SHP77 (cell line): ENCODE results near the gene UVRAG.
"Not testable (repeated sequence)": the region's sequence is repeated elsewhere in the genome, so short reads cannot be mapped to it uniquely, and the experiment has no call there.

Experiments used
- DNase-seq, 2 experiments: peaks; one replicate each; lab custom pipeline; 2025; lab: John Stamatoyannopoulos, UW

Gene UVRAG

GRCh38 chr11:76026862-76027261 lies 211.9 kb downstream of the UVRAG start:
- DNase-seq: no peak

DNA sequence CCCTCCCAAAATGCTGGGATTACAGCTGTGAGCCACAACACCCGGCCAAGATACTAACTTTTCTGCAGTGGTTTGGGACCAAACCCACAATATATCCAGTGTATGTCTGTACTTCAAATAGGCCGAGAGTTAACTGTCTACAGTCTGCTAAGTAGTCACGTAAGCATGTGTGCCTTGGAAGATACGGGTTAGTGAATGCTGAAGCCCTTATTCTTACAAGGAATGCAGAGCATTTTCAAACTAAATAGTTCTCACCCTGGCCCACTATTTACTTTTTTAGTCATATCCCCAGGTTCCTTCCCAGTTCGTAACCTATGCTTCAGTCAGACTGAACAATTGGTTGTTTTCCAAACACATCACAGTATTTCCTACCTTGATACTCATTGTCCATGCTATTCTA lies 215.3 kb downstream of the UVRAG start:
- no peak for DNase-seq

DNA sequence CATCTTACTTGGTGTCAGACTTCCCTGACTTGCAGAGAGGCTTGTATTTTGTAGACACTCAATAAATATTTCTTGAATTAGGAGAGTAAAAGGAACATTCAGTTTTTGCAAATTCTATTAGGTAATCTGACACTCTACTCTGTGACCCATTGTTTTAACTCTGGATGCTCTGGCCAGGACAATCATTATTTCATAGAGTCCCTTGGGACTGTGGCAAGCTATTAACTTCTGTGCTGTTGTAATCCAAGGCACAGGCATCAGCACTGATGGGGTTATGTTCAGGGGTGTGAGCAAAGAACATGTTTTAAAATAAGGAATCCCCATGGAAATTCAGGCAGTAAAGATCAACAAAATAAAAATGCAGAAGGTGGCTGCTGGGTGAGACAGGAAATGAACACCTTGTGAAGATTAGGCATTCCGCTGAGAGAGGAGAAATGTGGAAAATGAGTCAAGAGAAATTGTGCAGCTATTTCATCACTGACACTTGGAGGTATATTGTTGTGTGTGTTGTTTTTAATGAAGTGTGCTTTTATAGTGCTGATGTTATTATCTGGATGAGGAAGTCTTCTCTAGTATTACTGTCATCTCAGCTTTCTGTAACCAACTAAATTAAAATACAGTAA lies 216.1 kb downstream of the UVRAG start:
- DNase-seq: no peak

GRCh38 chr11:76033699-76034098 lies 218.7 kb downstream of the UVRAG start:
- DNase-seq: no peak

DNA sequence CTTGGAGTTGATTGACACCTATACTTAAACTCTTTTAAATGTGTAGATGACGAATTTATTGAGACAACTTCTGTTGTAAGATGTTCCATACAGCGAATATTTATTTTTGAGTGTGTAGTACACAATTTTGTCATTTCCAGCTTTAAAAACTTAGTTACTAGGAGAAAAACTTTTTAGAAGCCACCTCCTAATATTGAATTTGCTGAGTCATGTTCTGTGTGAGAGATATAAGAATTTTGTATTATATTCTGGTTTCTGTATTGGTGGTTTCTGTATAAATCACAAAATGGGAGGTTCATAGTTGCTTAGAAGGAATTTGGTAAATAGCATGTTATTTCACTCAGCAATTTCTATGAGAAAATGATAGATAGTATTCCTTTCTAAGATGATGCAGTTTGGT lies 220.0 kb downstream of the UVRAG start:
- DNase-seq: no peak

DNA sequence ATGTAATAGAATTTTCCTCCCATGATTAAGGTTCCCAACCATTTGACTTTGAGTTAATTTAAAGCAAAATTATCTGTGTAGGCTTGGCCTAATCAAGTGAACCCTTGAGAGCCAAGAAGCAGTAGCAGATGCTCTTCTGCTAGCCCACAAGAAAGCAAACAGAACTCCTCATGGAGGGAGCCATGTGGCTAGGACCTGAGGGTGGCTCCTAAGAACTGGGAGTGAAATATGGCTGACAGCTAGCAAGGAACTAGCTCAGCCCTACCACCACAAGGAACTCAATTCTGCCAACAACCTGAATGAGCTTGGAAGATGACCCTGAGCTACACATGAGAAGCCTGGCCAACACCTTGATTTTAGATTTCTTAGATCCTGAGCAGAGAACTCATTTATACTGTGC lies 223.6 kb downstream of the UVRAG start:
- DNase-seq: no peak

DNA sequence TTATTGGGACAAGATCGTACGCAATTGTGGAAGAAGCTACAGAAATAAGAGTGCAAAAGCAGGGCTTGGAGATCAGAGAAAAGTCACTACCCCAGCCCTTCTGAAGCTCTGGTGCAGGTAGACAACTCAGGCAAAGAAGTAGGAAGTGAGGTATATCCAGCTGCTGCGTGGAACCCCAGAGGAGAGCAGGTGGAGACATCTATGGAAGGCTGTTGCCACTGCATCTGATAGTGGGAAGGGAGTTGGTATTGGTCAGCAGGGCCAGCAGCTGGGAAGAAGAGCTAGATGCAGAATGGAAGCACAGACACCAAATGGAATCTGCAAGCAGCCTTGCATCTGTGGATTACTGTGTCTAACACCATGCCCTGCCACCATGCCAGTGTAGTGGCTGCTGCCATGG lies 226.2 kb downstream of the UVRAG start:
- DNase-seq: peak in 1 of 2 experiments; percentile 47

DNA sequence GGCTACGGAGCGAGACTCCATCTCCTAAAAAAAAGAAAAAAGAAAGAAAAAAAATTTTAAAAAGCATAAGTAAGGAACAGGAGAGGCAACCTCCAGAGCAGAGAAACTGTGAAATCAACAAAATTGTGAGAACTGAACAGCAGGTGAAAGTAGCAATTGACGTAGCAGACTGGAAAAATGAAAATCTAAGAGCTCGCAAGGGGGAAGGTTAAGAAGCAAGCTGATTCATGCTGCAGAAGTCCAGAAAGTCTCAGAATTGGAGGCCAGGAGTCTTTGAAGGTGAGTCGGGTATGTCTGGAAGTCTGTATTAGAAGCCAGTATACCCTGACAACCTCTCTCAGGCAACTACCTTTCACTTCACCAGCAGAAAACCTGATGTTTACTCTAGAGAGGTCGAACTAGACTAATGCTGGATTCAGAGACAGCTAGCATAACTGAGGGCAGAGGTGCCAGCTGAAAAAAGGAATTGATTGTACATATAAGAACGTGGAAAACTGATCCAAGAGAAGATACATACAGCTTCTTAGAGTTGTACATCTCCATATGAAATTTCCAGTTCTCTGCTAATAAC lies 229.8 kb downstream of the UVRAG start:
- DNase-seq: no peak

GRCh38 chr11:76047231-76047630 lies 232.2 kb downstream of the UVRAG start:
- DNase-seq: no peak

- no peak for DNase-seq
Observed at GRCh38 chr11:76047766-76048165, 232.8 kb downstream of the UVRAG start.

- DNase-seq: peak; percentile 99
Observed at GRCh38 chr11:76048763-76049162, 233.8 kb downstream of the UVRAG start.

GRCh38 chr11:76049511-76049910 lies 234.5 kb downstream of the UVRAG start:
- DNase-seq: peak in 1 of 2 experiments; percentile 11

DNA sequence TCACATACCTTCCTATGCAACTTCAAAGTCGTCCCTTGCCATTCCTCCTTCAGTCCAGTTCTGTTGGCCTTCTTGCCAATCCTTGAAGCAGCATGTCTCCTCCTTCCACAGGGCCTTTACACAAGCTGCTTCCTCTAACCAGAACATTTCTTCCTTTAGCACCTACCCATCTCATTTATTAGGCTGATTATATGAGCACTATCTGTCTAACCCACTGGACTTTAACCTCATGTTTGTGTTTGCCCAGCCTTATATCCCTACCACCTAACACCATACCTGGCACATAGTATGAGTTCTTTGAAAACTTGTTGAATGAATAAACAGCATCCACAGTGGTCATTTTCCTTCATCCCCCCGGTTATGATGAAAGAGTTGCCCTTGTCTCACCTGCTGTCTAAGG lies 236.9 kb downstream of the UVRAG start:
- DNase-seq: no peak

DNA sequence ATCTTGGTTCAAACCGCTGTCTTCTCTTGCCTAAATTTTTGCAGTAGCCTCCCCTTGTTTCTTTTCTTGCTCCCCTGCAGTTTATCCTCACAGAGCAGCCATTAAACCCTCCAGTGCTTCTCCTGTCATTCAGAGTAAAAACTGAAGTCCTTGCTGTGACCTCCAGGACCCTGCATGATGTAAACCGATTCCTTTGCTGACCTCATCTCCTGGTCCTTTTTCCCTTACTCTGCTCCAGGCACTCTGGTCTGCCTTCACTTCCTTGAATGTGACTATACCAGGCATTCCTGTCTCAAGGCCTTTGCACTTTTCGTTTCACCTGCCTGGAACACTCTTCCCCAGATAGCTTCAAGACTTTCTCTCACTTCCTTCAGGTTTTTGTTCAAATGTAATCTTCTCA lies 239.3 kb downstream of the UVRAG start:
- DNase-seq: no peak

GRCh38 chr11:76056876-76057275 lies 241.9 kb downstream of the UVRAG start:
- no peak for DNase-seq

DNA sequence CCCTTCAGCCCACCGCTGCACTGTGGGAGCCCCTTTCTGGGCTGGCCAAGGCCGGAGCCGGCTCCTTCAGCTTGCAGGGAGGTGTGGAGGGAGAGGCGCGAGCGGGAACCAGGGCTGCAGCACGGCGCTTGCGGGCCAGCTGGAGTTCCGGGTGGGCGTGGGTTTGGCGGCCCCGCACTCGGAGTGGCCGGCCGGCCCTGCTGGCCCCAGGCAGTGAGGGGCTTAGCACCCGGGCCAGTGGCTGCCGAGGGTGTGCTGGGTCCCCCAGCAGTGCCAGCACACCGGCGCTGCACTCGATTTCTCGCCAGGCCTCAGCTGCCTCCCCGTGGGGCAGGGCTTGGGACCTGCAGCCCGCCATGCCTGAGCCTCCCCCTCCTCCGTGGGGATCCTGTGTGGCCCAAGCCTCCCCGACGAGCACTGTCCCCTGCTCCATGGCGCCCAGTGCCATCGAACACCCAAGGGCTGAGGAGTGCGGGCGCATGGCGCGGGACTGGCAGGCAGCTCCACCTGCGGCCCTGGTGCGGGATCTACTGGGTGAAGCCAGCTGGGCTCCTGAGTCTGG lies 245.5 kb downstream of the UVRAG start:
- DNase-seq: not testable (repeated sequence)

DNA sequence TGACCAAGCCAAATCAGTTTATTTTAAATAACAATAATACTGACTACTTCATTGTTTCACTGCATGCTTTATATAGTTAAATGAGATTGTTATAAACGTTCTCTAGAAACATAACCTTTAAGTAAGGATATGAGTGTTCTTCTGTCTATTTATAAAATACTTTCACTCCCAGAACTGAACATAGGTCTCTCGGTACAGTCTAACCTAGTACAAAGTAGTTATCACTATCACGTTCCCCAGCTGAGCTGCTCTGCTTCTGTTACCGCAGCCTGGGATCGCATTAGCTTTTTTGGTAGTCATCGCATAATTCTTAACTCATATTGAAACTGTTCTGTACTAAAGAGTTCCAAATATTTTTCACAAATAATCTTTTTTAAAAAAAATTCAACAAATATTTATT lies 247.7 kb downstream of the UVRAG start:
- DNase-seq: no peak

- DNase-seq: no peak
Observed at GRCh38 chr11:76064192-76064591, 249.2 kb downstream of the UVRAG start.

- no peak for DNase-seq
Observed at GRCh38 chr11:76067099-76067498, 252.1 kb downstream of the UVRAG start.

DNA sequence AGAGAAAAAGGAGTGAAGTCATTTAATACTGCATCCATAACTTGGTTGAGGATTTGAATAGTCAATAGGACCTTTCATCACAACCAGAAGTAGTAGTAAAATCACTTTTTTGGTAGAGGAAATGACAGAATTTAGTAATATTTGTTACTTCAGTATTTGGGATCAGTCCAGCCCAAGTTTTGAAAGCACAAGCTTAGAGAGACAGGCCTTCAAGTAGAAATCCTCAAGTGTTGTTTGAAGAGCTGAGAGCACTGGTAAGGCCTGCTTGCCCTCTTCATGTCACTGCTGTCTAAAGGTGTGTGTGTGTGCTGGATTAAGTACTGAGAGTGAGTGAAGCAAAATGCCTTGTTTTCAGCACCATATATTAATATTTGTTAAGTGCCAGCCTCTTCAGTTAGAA lies 254.0 kb downstream of the UVRAG start:
- no peak for DNase-seq

GRCh38 chr11:76071090-76071489 lies 256.1 kb downstream of the UVRAG start:
- DNase-seq: no peak

- DNase-seq: no peak
Observed at GRCh38 chr11:76073724-76074123, 258.7 kb downstream of the UVRAG start.

GRCh38 chr11:76074148-76075095 lies 259.4 kb downstream of the UVRAG start:
- DNase-seq: no peak
